Measurements from ENCODE around the gene CRADD.
"Not testable (repeated sequence)": the region's sequence is repeated elsewhere in the genome, so short reads cannot be mapped to it uniquely, and the experiment has no call there.

Gene CRADD

GRCh38 chr12:93740751-93741150, 63.6 kb downstream of the CRADD start:
- no peak for FAIRE-seq

- FAIRE-seq: no peak
Measured at GRCh38 chr12:93741659-93742109, 64.5 kb downstream of the CRADD start.

GRCh38 chr12:93742110-93742934, 65.1 kb downstream of the CRADD start:
- FAIRE-seq: no peak

- FAIRE-seq: no peak
Measured at GRCh38 chr12:93743229-93743998, 66.2 kb downstream of the CRADD start.

- FAIRE-seq: no peak
Measured at GRCh38 chr12:93743999-93744689, 67.0 kb downstream of the CRADD start.

- FAIRE-seq: no peak
Measured at GRCh38 chr12:93745286-93745685, 68.1 kb downstream of the CRADD start.

- no peak for FAIRE-seq
Measured at GRCh38 chr12:93746572-93747168, 69.5 kb downstream of the CRADD start.

- FAIRE-seq: no peak
Measured at GRCh38 chr12:93748672-93749383, 71.7 kb downstream of the CRADD start.

- FAIRE-seq: no peak
Measured at GRCh38 chr12:93749515-93749914, 72.3 kb downstream of the CRADD start.

GRCh38 chr12:93750056-93750455, 72.9 kb downstream of the CRADD start:
- FAIRE-seq: no peak

- FAIRE-seq: no peak
Measured at GRCh38 chr12:93751864-93752610, 74.9 kb downstream of the CRADD start.

GRCh38 chr12:93753285-93753684, 76.1 kb downstream of the CRADD start:
- FAIRE-seq: no peak

- FAIRE-seq: no peak
Measured at GRCh38 chr12:93753838-93754429, 76.8 kb downstream of the CRADD start.

- not testable (repeated sequence) for FAIRE-seq
Measured at GRCh38 chr12:93754859-93755258, 77.7 kb downstream of the CRADD start.

GRCh38 chr12:93756288-93756687, 79.1 kb downstream of the CRADD start:
- no peak for FAIRE-seq

GRCh38 chr12:93757792-93758694, 80.9 kb downstream of the CRADD start:
- FAIRE-seq: peak; percentile 75

GRCh38 chr12:93758801-93759373, 81.7 kb downstream of the CRADD start:
- FAIRE-seq: no peak

GRCh38 chr12:93759512-93760081, 82.4 kb downstream of the CRADD start:
- FAIRE-seq: no peak

GRCh38 chr12:93760275-93760875, 83.2 kb downstream of the CRADD start:
- FAIRE-seq: no peak

All from TTC549 (cell line).